Heart right ventricle (tissue), 16 donors: ENCODE measurements around the gene DLG5. TPM values are rescaled to one million over a fixed set of nuclear protein-coding genes. Genes with fewer than 3 reads are reported as not detected.

Experiments used
- ATAC-seq, 8 donors: fragments of 200-7000 bp; cut with Tn5 transposase; one replicate each; pipeline ENCODE4 v1.9.1; 2020; ENCODE audit warnings: mild to moderate bottlenecking in 8 of 8, moderate library complexity in 8 of 8, moderate number of reproducible peaks in 1 of 8
- DNase-seq, 2 donors: peaks; one replicate each; pipeline ENCODE4 v3.0.0-alpha.2; 2020
- H3K27ac ChIP-seq, 10 donors: fragments of 200-600 bp; sonication (generic) in 2 of 10; one replicate each; pipeline versions ENCODE4 v1.5.0 to v1.8.0; 2020 to 2022; ENCODE audit warnings: mild to moderate bottlenecking in 3 of 10
- H3K27me3 ChIP-seq, 7 donors: fragments of 200-600 bp; one replicate each; pipeline ENCODE4 v1.8.0; 2021 to 2022; ENCODE audit warnings: mild to moderate bottlenecking in 2 of 7
- H3K36me3 ChIP-seq, 9 donors: fragments of 200-600 bp; sonication (generic) in 1 of 9; one replicate each; pipeline versions ENCODE4 v1.5.0 to v1.8.0; 2020 to 2022; ENCODE audit warnings: mild to moderate bottlenecking in 2 of 9
- H3K4me1 ChIP-seq, 9 donors: fragments of 200-600 bp; sonication (generic) in 1 of 9; one replicate each; pipeline versions ENCODE4 v1.5.0 to v1.8.0; 2020 to 2022; ENCODE audit warnings: mild to moderate bottlenecking in 4 of 9
- H3K4me3 ChIP-seq, 10 donors: fragments of 200-600 bp; sonication (generic) in 2 of 10; one replicate each; pipeline versions ENCODE4 v1.5.0 to v1.8.0; 2020 to 2022; ENCODE audit warnings: mild to moderate bottlenecking in 7 of 10, moderate library complexity in 2 of 10
- H3K9me3 ChIP-seq, 11 donors: fragments of 200-600 bp in 10 of 11; sonication (generic) in 2 of 11; one replicate each; pipeline versions ENCODE4 v1.5.0 to v1.8.0; 2013 to 2022; ENCODE audit warnings: mild to moderate bottlenecking in 2 of 11, control low read depth in 1 of 11, moderate library complexity in 1 of 11
- CTCF ChIP-seq, 9 donors: fragments of 200-600 bp; sonication (generic) in 2 of 9; IDR thresholded peaks; one replicate each; pipeline versions ENCODE4 v1.5.0 to v1.8.0; 2021 to 2022; ENCODE audit warnings: antibody characterized with exemption in 9 of 9, mild to moderate bottlenecking in 5 of 9, moderate library complexity in 1 of 9
- WGBS, 2 donors: extraction: QIAGEN DNeasy Blood & Tissue Kit; methylation state at CpG; one replicate each; pipeline ENCODE4 v1.1.7; 2013; ENCODE audit warnings: inconsistent platforms in 1 of 2; 5-methylcytosine and 5-hydroxymethylcytosine counted together
- intact Hi-C, 10 donors: fragments of 100-400 bp; cut with DNase I; formaldehyde crosslinking; loops; one replicate each; pipeline versions ENCODE4 v1.11.1 to v1.14.2; 2022
- polyA plus RNA-seq, 2 donors: library from polyadenylated mRNA; stranded (reverse); fragments of 200-250 nt; gene quantifications; one replicate each; pipeline ENCODE4 v1.2.3, GENCODE V29; 2013
- total RNA-seq, 10 donors: library from RNA; stranded (reverse); fragmentation: NEBNext Ultra II Directional in 3 of 10; extraction: Animal tissue kit (Norgen Biotek cat#: 25700) in 3 of 10; gene quantifications; one replicate each; pipeline versions ENCODE4 v1.2.1 to v1.2.4, GENCODE V29; 2021 to 2023
- donor health status: Arrhythmogenic right ventricular cardiomyopathy.
- donor health status: ischemic (EF 13 %, LVEDD 7.1; RV severe dilation, severe dysfunction).
- donor health status: healthy with polysubstance abuse.
- donor health status: DM: no; HTN: yes; CAD: no.
- donor health status: DM: no; HTN: no; CAD: no.
- donor health status: ischemic (EF 25% LVEDD 6.9; RV normal size, moderate dysfunction).
- donor health status: ischemic (EF 25% LVEDD 5.7; RV mildly dilated, moderate dysfunction).
- donor health status: healthy.
- donor health status: DM: yes; HTN: yes; CAD: no.
- donor health status: Ischemic cardiomyopathy.
- donor health status: ischemic (EF 35%, LVEDD 5.7; RV mildly dilated, moderate dysfunction).
- donor health status: nonischemic (EF 11% LVEDD 7.7; RV severe dilation, severe dysfunction).
- donor health status: DM: yes; HTN: yes; CAD: no.
- donor health status: PGD.
- donor health status: ischemic (EF 29% LVEDD 5.4; RV normal size, mild dysfunction).
- donor health status: nonischemic (EF 23%, LVEDD 6.1; RV moderate dilation, normal function).

The DLG5 gene
- total and polyA plus RNA-seq, 12 donors = 5.0 to 14.1 (median 10.8) TPM

- H3K36me3 ChIP-seq = peaks cover 0 to 93% (median 28%) of the 10 kb centered on the region in 9 donors
- DNase-seq (no peak), ATAC-seq (no peak)
- no peaks in the 10 kb centered on the region for H3K9me3 ChIP-seq
- no peaks in the 10 kb centered on the region for H3K4me1 ChIP-seq
- H3K4me3 ChIP-seq = no peak overlapping the region
- no peak for TF ChIP-seq CTCF (IDR thresholded peaks at IDR 0.05)
- intact Hi-C loops = no loop called here
- H3K27me3 ChIP-seq = no peaks in the 10 kb centered on the region
- no peak overlapping the region for H3K27ac ChIP-seq
- 97% methylated on average over 15 of the region's 15 CpGs for WGBS, 2 donors
Observed at GRCh38 chr10:77821036-77821435, 105.5 kb downstream of the DLG5 start.

- Histone ChIP-seq H3K4me3 (no peak overlapping the region), H3K27ac (no peak overlapping the region), H3K9me3 (no peaks in the 10 kb centered on the region), H3K27me3 (no peaks in the 10 kb centered on the region), H3K4me1 (no peaks in the 10 kb centered on the region), H3K36me3 (peaks cover 0 to 96% (median 34%) of the 10 kb centered on the region in 9 donors)
- no peak for TF ChIP-seq CTCF (IDR thresholded peaks at IDR 0.05)
- 93 to 94% methylated on average over 9 of the region's 9 CpGs for whole genome bisulfite sequencing, 2 donors
- no peak for DNase-seq
- intact Hi-C loops = no loop called here
- ATAC-seq = no peak
Observed at GRCh38 chr10:77820349-77820748, 106.2 kb downstream of the DLG5 start.

DNA sequence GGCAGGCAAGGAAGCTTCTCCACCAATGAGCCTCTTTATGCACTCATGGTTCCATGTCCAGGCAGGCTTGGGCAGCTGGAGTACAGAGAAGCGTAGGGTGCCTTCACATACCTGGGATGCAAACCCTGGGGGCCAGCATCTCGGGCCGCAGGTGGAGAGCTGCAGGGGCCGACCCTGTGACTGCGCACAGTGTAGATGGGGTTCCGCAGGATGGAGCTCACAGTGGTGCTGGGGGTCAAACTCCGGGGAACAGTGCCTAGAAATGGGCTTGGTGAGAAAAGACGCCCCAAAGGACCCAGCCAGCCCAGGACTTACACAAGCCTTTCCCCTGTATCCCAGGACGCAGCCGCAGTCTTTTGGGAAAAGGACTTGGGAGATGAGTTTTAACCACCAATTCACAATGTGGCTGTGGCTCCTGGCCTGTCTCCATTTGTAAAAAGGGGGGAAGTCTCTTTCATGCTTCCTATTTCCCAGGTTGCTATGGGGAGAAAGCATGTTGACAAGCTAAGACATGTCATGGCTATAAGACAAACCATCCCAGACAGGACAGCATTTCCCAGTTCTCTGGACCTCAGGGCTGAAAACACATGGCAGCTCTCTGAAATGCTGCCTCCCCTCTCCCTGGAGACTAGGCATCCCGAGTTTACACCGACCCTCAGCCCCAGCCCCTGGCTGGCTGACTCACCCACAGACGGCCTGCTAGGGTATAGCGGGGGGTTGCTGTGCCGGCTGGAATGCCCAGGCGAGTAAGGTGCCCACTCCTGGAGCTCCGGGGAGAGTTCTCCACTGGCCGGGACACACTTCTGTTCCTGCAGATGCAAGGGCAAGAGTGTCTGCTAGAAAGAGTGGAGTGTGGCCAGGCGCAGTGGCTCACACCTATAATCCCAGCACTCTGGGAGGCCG, 107.1 kb downstream of the DLG5 start:
- H3K36me3 ChIP-seq = peaks cover 0 to 99% (median 34%) of the 10 kb centered on the region in 9 donors
- H3K27me3 ChIP-seq = no peaks in the 10 kb centered on the region
- no peaks in the 10 kb centered on the region for H3K4me1 ChIP-seq
- intact Hi-C loops = no loop called here
- no peak overlapping the region for H3K4me3 ChIP-seq
- DNase-seq = no peak
- no peak for TF ChIP-seq CTCF (IDR thresholded peaks at IDR 0.05)
- no peak for ATAC-seq
- no peak overlapping the region for H3K27ac ChIP-seq
- 94 to 97% methylated on average over 20 of the region's 20 CpGs for WGBS, 2 donors
- no peaks in the 10 kb centered on the region for H3K9me3 ChIP-seq

GRCh38 chr10:77818378-77818777, 108.2 kb downstream of the DLG5 start:
- intact Hi-C loops = no loop called here
- no peak for DNase-seq

More at GRCh38 chr10:77818378-77818777, 108.2 kb downstream of the DLG5 start:
- 84 to 96% methylated on average over 4 of the region's 4 CpGs for WGBS, 2 donors
- no peak overlapping the region for H3K4me3 ChIP-seq
- no peak overlapping the region for H3K27ac ChIP-seq
- ATAC-seq = no peak
- peaks cover 0 to 96% (median 34%) of the 10 kb centered on the region in 9 donors for H3K36me3 ChIP-seq
- no peaks in the 10 kb centered on the region for H3K9me3 ChIP-seq
- TF ChIP-seq CTCF (IDR thresholded peaks at IDR 0.05) = no peak
- no peaks in the 10 kb centered on the region for H3K4me1 ChIP-seq
- H3K27me3 ChIP-seq = no peaks in the 10 kb centered on the region
